OCI-LY3 (cell line): ENCODE data around the gene HLA-F.

Source experiments
- H2AFZ ChIP-seq: fragments of 200-600, 300-600 bp; shearing (Covaris generic); 2 replicates; pipeline ENCODE4 v1.6.0; 2014; ENCODE audit warnings: antibody characterized with exemption, low read depth, low read length
- H3K27ac ChIP-seq: fragments of 200-600, 300-600 bp; sonication (generic); 2 replicates; pipeline ENCODE4 v1.5.1; 2014; ENCODE audit warnings: mild to moderate bottlenecking, low read length, moderate library complexity, mixed read lengths
- H3K27me3 ChIP-seq: fragments of 200-600, 300-600 bp; sonication (generic); 2 replicates; pipeline ENCODE4 v1.6.1; 2014; ENCODE audit warnings: low read depth, low read length, mixed read lengths
- H3K36me3 ChIP-seq: fragments of 200-600, 300-600 bp; sonication (generic); replicated peaks from 2 replicates; pipeline ENCODE3; 2014; ENCODE audit warnings: low read depth, low read length, mixed read lengths
- H3K4me1 ChIP-seq: fragments of 300-600, 200-600 bp; sonication (generic); 2 replicates; pipeline ENCODE4 v1.6.1; 2014; ENCODE audit warnings: low read length, mixed read lengths
- H3K4me2 ChIP-seq: fragments of 200-600, 300-600 bp; sonication (generic); 2 replicates; pipeline ENCODE4 v1.6.1; 2014; ENCODE audit warnings: low read length, mixed read lengths
- H3K4me3 ChIP-seq: fragments of 300-600, 200-600 bp; sonication (generic); 2 replicates; pipeline ENCODE4 v1.5.1; 2014; ENCODE audit warnings: antibody characterized with exemption, mild to moderate bottlenecking, low read length, moderate library complexity
- H3K79me2 ChIP-seq: fragments of 300-600, 200-600 bp; shearing (Covaris generic); 2 replicates; pipeline ENCODE4 v1.6.1; 2014; ENCODE audit warnings: mild to moderate bottlenecking, low read length, mixed read lengths
- H3K9ac ChIP-seq: fragments of 300-600, 200-600 bp; shearing (Covaris generic); 2 replicates; pipeline ENCODE4 v1.6.0; 2014; ENCODE audit warnings: mild to moderate bottlenecking, low read length, moderate library complexity
- H3K9me3 ChIP-seq: fragments of 200-600, 300-600 bp; shearing (Covaris generic); 2 replicates; pipeline ENCODE4 v1.6.1; 2014; ENCODE audit warnings: low read length, mixed read lengths; ENCODE audit not compliant: insufficient read depth
- H4K20me1 ChIP-seq: fragments of 200-600, 300-600 bp; sonication (generic); 2 replicates; pipeline ENCODE4 v1.6.1; 2016; ENCODE audit warnings: low read length, mixed read lengths; ENCODE audit not compliant: insufficient read depth
- CTCF ChIP-seq: fragments of 200-600, 300-600 bp; sonication (generic); IDR thresholded peaks from 2 replicates; pipeline ENCODE4 v1.5.1; 2014; ENCODE audit warnings: antibody characterized with exemption, low read length, low read depth
- EZH2phosphoT487 ChIP-seq: fragments of 200-600 bp; shearing (Covaris generic); IDR thresholded peaks from 2 replicates; pipeline ENCODE4 v1.6.1; 2018; ENCODE audit warnings: antibody characterized with exemption, mixed run types, low read depth

HLA-F gene

GRCh38 chr6:29759457-29759856, 36.2 kb downstream of the HLA-F start:
- Histone ChIP-seq H4K20me1 (no peaks in the 10 kb centered on the region), H3K4me1 (peaks cover 19% of the 10 kb centered on the region), H3K9me3 (no peaks in the 10 kb centered on the region), H3K27ac (no peak overlapping the region), H3K36me3 (no peaks in the 10 kb centered on the region), H3K4me3 (no peak overlapping the region), H3K4me2 (no peak overlapping the region), H3K27me3 (no peaks in the 10 kb centered on the region), H2AFZ (no peak overlapping the region), H3K9ac (no peak overlapping the region), H3K79me2 (no peaks in the 10 kb centered on the region)
- no peak for TF ChIP-seq CTCF
- TF ChIP-seq EZH2phosphoT487 = no peak

- Histone ChIP-seq H4K20me1 (no peaks in the 10 kb centered on the region), H3K9me3 (no peaks in the 10 kb centered on the region), H3K27me3 (no peaks in the 10 kb centered on the region), H3K4me2 (no peak overlapping the region), H3K4me1 (peaks cover 19% of the 10 kb centered on the region), H3K4me3 (no peak overlapping the region), H2AFZ (0 out of 2 replicates have a peak overlapping the region, but pooled peaks have one; percentile 30), H3K9ac (no peak overlapping the region), H3K36me3 (no peaks in the 10 kb centered on the region), H3K79me2 (no peaks in the 10 kb centered on the region), H3K27ac (no peak overlapping the region)
- no peak for TF ChIP-seq EZH2phosphoT487
- TF ChIP-seq CTCF = no peak
Measured at GRCh38 chr6:29760328-29760727, 37.1 kb downstream of the HLA-F start.

- no peak overlapping the region for H3K4me2 ChIP-seq
- TF ChIP-seq EZH2phosphoT487 = no peak
- TF ChIP-seq CTCF = no peak
- no peak overlapping the region for H3K4me3 ChIP-seq
- H3K9me3 ChIP-seq = no peaks in the 10 kb centered on the region
- H3K79me2 ChIP-seq = no peaks in the 10 kb centered on the region
- H3K9ac ChIP-seq = no peak overlapping the region
- no peak overlapping the region for H2AFZ ChIP-seq
- H3K27me3 ChIP-seq = no peaks in the 10 kb centered on the region
- H3K4me1 ChIP-seq = peaks cover 19% of the 10 kb centered on the region
- no peak overlapping the region for H3K27ac ChIP-seq
- no peaks in the 10 kb centered on the region for H3K36me3 ChIP-seq
- H4K20me1 ChIP-seq = no peaks in the 10 kb centered on the region
Measured at GRCh38 chr6:29762051-29762450, 38.8 kb downstream of the HLA-F start.

- H3K9me3 ChIP-seq = no peaks in the 10 kb centered on the region
- no peaks in the 10 kb centered on the region for H3K36me3 ChIP-seq
- H3K27me3 ChIP-seq = no peaks in the 10 kb centered on the region
- H3K4me1 ChIP-seq = peaks cover 19% of the 10 kb centered on the region
- H3K9ac ChIP-seq = no peak overlapping the region
- no peak overlapping the region for H3K4me3 ChIP-seq
- no peaks in the 10 kb centered on the region for H4K20me1 ChIP-seq
- H3K79me2 ChIP-seq = no peaks in the 10 kb centered on the region
- no peak overlapping the region for H3K27ac ChIP-seq
- no peak overlapping the region for H2AFZ ChIP-seq
- no peak for TF ChIP-seq EZH2phosphoT487
- no peak for TF ChIP-seq CTCF
- H3K4me2 ChIP-seq = no peak overlapping the region
Measured at GRCh38 chr6:29762781-29763214, 39.6 kb downstream of the HLA-F start.
